Cardiac fibroblast (primary cell): ENCODE data around the gene CRISP1.
A peak's percentile ranks its signal among the peaks of the same experiment; 100 is the strongest.

Experiments
- DNase-seq, 2 donors: peaks; one replicate each; pipeline versions ENCODE4 v3.0.0 to v3.0.0-alpha.2; 2010; ENCODE audit warnings: low read depth in 2 of 2
- H3K4me3 ChIP-seq, 2 donors: replicated peaks in 1 of 2; 1 replicate in 1 of 2; 2 replicates in 1 of 2; pipeline ENCODE4 v1.5.1; 2011; ENCODE audit warnings: low read depth in 2 of 2, low read length in 2 of 2, mild to moderate bottlenecking in 2 of 2, moderate library complexity in 1 of 2
- TF ChIP-seq, protein P1 (sequence below): IDR thresholded peaks from one replicate; pipeline ENCODE4 v1.5.1; 2011; ENCODE audit warnings: low read depth, mild to moderate bottlenecking, low read length, inconsistent platforms

CRISP1 gene

GRCh38 chr6:49888742-49889431, 22.6 kb upstream of the CRISP1 start:
- TF ChIP-seq, protein P1, sequence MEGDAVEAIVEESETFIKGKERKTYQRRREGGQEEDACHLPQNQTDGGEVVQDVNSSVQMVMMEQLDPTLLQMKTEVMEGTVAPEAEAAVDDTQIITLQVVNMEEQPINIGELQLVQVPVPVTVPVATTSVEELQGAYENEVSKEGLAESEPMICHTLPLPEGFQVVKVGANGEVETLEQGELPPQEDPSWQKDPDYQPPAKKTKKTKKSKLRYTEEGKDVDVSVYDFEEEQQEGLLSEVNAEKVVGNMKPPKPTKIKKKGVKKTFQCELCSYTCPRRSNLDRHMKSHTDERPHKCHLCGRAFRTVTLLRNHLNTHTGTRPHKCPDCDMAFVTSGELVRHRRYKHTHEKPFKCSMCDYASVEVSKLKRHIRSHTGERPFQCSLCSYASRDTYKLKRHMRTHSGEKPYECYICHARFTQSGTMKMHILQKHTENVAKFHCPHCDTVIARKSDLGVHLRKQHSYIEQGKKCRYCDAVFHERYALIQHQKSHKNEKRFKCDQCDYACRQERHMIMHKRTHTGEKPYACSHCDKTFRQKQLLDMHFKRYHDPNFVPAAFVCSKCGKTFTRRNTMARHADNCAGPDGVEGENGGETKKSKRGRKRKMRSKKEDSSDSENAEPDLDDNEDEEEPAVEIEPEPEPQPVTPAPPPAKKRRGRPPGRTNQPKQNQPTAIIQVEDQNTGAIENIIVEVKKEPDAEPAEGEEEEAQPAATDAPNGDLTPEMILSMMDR: no peak
- H3K4me3 ChIP-seq: no peak overlapping the region
- DNase-seq: no peak

GRCh38 chr6:49868951-49869529, 2.7 kb upstream of the CRISP1 start:
- no peak overlapping the region for H3K4me3 ChIP-seq
- TF ChIP-seq, protein P1: no peak
- no peak for DNase-seq

DNA sequence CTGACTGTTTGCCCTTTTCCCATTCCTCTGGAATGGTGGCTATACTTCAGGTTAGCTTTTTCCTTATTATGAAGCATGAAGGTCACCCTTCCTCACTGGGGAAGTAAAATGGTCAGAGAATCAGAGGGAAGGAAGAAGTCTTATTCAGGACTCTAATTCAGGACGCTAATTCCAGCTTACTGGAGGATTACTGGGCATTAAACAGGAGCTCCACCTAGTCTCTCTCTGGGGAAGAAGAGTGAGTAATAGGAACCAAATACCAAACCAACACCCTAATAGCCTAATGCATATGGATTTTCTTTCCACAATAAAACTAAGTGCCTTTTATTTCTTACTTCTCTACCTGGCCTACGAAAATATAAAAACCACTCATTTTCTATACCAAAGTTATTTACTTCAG, 10.1 kb downstream of the CRISP1 start:
- H3K4me3 ChIP-seq: no peak overlapping the region
- DNase-seq: no peak
- TF ChIP-seq, protein P1: no peak

GRCh38 chr6:49855221-49855620, 11.1 kb downstream of the CRISP1 start:
- no peak for DNase-seq
- TF ChIP-seq, protein P1: no peak
- H3K4me3 ChIP-seq: no peak overlapping the region

DNA sequence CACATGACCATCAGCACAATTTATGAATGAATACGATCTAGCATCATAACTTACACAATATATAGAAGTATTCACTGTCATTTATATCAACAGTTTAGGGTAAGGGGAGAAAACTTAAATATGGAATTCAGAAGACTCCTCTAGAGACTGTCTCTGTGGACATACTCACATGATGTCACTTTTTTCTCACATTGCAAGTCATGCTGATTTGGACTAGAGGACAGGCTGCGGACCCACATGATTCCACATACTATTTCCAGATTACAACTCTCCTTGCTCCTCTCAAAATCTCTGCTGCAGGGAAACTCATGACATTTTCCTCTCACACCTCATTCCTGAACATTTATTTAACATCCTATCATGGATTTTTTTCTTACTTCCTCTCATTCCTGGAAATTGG, 13.4 kb downstream of the CRISP1 start:
- no peak overlapping the region for H3K4me3 ChIP-seq
- TF ChIP-seq, protein P1: no peak
- DNase-seq: no peak

DNA sequence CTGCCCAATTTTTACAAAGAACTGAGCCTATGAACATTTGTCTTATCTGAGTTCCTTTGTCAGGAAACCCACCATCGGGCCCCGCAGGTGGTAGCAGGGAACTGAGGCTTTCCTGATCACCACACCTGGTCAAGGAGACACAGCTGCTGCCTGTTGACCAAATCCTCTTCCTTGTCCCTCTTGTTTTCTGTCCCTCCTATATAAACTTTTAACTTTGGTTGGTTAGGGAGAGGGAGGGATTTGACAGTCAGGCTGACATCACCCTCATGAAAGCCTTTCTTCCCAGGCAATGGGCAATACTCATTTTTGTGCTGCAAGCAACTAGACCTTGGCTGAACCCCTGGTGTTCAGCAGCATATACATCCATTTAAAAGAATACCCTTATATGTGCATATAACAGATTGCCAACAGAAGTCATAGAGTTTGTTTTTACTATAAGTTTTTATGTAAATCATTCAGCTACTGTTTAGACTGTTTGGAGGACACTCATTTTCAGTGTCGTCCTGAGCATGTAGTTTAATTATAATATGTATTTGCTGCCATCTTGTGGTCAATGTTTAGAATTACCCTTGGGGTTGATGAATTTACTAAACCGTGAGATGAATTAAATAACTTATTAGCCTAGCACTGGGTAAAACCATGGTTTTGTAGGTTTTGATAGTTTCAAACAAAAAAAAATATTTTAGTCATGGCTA, 17.0 kb downstream of the CRISP1 start:
- peak; percentile 66 to 69 for DNase-seq
- TF ChIP-seq, protein P1: peak; percentile 44

More for the DNA sequence above, 17.0 kb downstream of the CRISP1 start:
- H3K4me3 ChIP-seq: no peak overlapping the region
